ENCODE measurements around the gene COL11A2.

DNA sequence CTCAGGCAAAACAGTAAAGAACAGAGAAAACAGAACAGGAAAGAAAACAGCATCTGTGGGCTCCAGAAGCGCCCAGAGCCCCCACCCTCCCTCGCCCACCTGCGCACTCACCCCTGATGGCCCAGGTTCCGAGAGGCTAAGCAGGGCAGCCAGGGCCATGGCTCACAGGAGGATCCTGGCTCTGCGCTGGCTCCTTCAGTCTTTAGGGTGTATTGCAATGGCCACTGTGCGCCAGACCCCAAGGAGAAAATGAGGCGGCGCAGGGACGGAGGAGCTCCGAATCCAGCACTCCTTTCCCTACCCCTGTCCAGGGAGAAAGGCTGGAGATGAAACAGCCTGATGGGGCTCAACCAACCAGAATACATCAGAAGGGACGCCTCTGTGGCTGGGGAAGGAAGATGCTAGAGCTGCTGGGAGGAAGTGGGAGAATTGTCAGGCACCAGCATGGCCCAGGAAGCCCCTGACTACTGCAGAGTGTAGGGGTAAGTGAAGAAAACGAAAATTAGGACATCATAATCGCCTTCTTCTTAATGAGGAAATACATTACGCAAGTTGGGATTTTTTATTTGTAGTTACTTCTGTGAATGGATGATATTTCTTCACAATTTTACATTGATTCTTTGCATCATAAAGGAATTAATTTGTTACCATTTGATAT lies 49.0 kb downstream of the COL11A2 start:
- TF ChIP-seq POLR2AphosphoS5 (IDR thresholded peaks at IDR 0.05; ENCODE audit: low read depth, low read length) = no peak
- TF ChIP-seq TAF1 (IDR thresholded peaks at IDR 0.05; ENCODE audit: low read depth, low read length) = no peak
- no peak for TF ChIP-seq POLR2A (IDR thresholded peaks at IDR 0.05; ENCODE audit: low read depth, low read length)
- TF ChIP-seq SPI1 (IDR thresholded peaks at IDR 0.05; ENCODE audit: low read depth, low read length) = peak; percentile 43
